Type B pancreatic cell (in vitro differentiated cells): ENCODE data around the gene RDH11. TPM values are rescaled to one million over a fixed set of nuclear protein-coding genes. Genes with fewer than 3 reads are reported as not detected.
"Not testable (repeated sequence)": the region's sequence is repeated elsewhere in the genome, so short reads cannot be mapped to it uniquely, and the experiment has no call there.

Experiments used
- DNase-seq: peaks from one replicate; pipeline ENCODE4 v3.0.0; 2021; ENCODE audit warnings: mixed read lengths; ENCODE audit not compliant: unreplicated experiment; ENCODE audit errors: extremely low spot score
- H3K27ac Mint-ChIP-seq: 2 replicates; pipeline ENCODE4 v1.8.0; 2021; ENCODE audit warnings: mild to moderate bottlenecking, mixed read lengths
- H3K27me3 Mint-ChIP-seq: 2 replicates; pipeline ENCODE4 v1.8.0; 2021; ENCODE audit warnings: mixed read lengths
- H3K36me3 Mint-ChIP-seq: 2 replicates; pipeline ENCODE4 v1.8.0; 2021; ENCODE audit warnings: mixed read lengths
- H3K4me1 Mint-ChIP-seq: one replicate; pipeline ENCODE4 v1.8.0; 2021; ENCODE audit warnings: mixed read lengths; ENCODE audit not compliant: unreplicated experiment
- H3K4me3 Mint-ChIP-seq: 2 replicates; pipeline ENCODE4 v1.8.0; 2021; ENCODE audit warnings: mild to moderate bottlenecking, mixed read lengths
- H3K9me3 Mint-ChIP-seq: 2 replicates; pipeline ENCODE4 v1.8.0; 2021; ENCODE audit warnings: mixed read lengths
- total RNA-seq: library from RNA; stranded (reverse); gene quantifications from 2 replicates; pipeline ENCODE4 v1.2.1, GENCODE V29; 2021; ENCODE audit warnings: low replicate concordance
- TF ChIP-seq, protein P1 (sequence below): fragments of 200-600 bp; sonication (generic); conservative IDR thresholded peaks from 2 replicates; pipeline ENCODE4 v1.5.0; 2021; ENCODE audit warnings: antibody characterized with exemption, mild to moderate bottlenecking

Gene RDH11
- total RNA-seq, 1 donor from 2014 or later, result 63.8 TPM

DNA sequence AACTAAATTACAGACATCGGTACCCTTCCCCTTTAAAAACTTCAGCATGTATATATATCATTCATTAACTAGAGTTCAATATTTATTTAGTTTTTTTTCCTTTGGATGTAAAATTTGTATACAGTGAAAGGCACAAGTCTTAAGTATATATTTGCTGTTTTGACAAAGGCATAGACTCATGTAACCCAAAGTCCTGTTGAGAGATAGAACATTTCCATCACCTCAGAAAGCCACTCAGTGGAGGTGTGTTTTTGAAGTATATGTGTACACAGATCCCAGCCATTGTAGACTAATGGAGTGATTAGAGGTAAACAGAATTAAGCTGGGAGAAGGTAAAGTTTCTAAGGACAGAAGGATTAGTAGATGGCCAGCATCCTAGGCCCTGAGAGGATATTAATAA is 21.5 kb upstream of the RDH11 start:
- peaks cover 7% of the 10 kb centered on the region for H3K27me3 Mint-ChIP-seq
- H3K9me3 Mint-ChIP-seq, result no peaks in the 10 kb centered on the region
- TF ChIP-seq, protein P1, sequence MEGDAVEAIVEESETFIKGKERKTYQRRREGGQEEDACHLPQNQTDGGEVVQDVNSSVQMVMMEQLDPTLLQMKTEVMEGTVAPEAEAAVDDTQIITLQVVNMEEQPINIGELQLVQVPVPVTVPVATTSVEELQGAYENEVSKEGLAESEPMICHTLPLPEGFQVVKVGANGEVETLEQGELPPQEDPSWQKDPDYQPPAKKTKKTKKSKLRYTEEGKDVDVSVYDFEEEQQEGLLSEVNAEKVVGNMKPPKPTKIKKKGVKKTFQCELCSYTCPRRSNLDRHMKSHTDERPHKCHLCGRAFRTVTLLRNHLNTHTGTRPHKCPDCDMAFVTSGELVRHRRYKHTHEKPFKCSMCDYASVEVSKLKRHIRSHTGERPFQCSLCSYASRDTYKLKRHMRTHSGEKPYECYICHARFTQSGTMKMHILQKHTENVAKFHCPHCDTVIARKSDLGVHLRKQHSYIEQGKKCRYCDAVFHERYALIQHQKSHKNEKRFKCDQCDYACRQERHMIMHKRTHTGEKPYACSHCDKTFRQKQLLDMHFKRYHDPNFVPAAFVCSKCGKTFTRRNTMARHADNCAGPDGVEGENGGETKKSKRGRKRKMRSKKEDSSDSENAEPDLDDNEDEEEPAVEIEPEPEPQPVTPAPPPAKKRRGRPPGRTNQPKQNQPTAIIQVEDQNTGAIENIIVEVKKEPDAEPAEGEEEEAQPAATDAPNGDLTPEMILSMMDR, result no peak
- no peak overlapping the region for H3K27ac Mint-ChIP-seq
- H3K4me3 Mint-ChIP-seq, result no peak overlapping the region
- DNase-seq, result no peak
- H3K36me3 Mint-ChIP-seq, result no peaks in the 10 kb centered on the region
- no peaks in the 10 kb centered on the region for H3K4me1 Mint-ChIP-seq

DNA sequence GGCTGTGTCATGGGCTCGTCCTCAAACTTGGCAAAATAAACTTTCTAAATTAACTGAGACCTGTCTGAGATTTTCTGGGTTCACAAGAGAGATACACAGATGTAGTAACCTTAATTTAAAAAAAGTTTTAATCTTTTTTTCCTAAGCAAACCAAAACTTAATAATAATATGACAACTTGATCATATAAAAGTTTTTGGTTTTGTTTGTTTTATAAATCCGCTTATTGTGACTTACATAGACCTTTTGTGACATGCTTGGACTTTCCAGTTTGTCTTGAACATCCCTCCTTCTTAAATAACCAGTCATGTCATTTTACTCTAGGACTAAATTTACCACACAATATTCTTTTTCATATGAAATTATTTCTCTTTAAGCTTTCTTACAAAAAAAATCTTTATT is 14.6 kb upstream of the RDH11 start:
- DNase-seq, result no peak
- TF ChIP-seq, protein P1, result no peak
- Mint-ChIP-seq H3K36me3 (no peaks in the 10 kb centered on the region), H3K4me3 (no peak overlapping the region), H3K4me1 (no peaks in the 10 kb centered on the region), H3K27ac (no peak overlapping the region), H3K9me3 (peaks cover 4% of the 10 kb centered on the region), H3K27me3 (no peaks in the 10 kb centered on the region)

DNA sequence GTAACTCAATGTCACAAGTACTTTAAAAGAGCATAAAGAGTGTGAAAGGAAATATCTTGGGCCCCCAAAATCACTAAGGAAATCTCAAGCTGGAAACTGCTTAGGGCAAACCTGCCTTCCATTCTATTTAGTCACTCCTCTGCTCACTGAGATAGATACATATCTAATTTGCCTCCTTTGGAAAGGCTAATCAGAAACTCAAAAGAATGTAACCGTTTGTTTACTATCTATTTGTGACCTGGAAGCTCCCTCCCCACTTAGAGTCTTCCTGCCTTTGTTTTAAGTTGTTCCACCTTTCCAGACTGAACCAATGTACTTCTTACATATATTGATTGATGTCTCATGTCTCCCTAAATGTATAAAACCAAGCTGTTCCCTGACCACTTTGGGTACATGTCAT is 14.2 kb upstream of the RDH11 start:
- not testable (repeated sequence) for H3K27ac Mint-ChIP-seq, H3K9me3 Mint-ChIP-seq, H3K36me3 Mint-ChIP-seq, H3K4me1 Mint-ChIP-seq, H3K4me3 Mint-ChIP-seq, H3K27me3 Mint-ChIP-seq, DNase-seq

DNA sequence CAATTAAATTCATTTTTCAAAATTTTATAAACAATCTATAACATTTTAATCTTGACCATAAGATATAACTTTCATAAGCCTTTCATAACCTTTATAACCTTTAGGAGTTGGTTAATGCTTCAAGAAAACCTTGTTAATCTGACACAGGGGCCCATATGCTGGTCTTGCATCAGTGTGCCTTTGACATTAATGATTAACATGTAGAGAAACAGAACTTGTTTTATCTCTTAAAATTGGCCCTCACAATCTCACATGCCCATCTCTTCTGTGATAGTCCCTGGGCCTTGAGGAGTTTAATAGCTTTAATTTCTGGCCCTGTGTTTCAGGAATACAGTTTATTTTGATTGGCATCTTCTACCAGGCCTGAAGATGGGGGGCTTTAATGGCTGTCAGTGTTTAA is 13.8 kb upstream of the RDH11 start:
- not testable (repeated sequence) for H3K4me1 Mint-ChIP-seq, H3K4me3 Mint-ChIP-seq, H3K36me3 Mint-ChIP-seq, H3K9me3 Mint-ChIP-seq, H3K27me3 Mint-ChIP-seq, DNase-seq, H3K27ac Mint-ChIP-seq

DNA sequence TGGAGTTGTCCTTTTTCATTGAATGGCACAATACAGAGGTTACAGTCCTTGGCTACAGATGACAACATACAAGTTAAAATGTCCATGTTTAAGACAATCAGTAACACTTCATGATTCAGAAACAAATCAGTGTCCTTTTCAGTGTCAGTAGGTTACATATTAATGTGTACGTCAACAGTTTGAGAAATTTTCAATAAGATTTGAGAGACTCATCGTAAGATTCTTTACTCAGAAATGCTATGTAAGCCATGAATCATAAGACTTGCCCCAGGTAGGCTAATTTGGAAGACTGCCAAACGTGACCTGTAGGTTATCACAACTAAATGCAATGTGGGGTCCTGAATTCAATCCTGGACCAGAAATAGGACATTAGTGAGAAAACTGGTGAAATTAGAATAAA is 9.6 kb upstream of the RDH11 start:
- no peak overlapping the region for H3K4me3 Mint-ChIP-seq
- no peaks in the 10 kb centered on the region for H3K36me3 Mint-ChIP-seq
- H3K9me3 Mint-ChIP-seq, result no peaks in the 10 kb centered on the region
- TF ChIP-seq, protein P1, result no peak
- no peak overlapping the region for H3K27ac Mint-ChIP-seq
- no peak for DNase-seq
- no peaks in the 10 kb centered on the region for H3K27me3 Mint-ChIP-seq
- peaks cover 7% of the 10 kb centered on the region for H3K4me1 Mint-ChIP-seq

DNA sequence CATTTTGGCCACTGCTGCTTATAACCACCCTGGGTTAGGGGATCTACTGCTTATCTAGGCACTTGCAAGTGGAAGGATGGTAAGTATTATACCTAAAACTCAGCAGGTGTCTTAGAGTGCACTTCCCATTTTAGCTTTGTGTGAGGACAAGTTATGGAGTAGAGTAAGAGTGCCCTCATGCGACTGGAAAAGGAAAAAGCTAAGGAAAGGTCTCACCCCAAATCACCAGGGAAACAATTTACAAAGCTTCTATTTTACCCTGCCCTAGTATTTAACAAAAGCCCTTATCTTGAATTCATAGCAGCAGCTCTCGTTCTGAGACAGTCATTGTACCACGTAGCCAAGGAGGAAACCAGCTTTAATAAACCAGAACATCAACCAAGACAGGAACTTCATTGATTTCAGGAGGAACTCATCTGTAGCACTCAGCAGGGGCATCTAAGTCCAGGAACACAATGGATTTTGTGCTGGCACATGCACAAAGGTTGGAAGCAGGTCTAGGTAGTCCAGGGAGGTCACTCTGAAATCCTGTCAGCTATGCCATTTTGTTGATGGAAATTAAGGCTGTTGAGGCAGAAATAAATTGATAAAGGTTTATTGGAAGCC is 9.0 kb upstream of the RDH11 start:
- no peak overlapping the region for H3K4me3 Mint-ChIP-seq
- no peak overlapping the region for H3K27ac Mint-ChIP-seq
- H3K27me3 Mint-ChIP-seq, result no peaks in the 10 kb centered on the region
- H3K36me3 Mint-ChIP-seq, result no peaks in the 10 kb centered on the region
- TF ChIP-seq, protein P1, result peak; percentile 83
- no peaks in the 10 kb centered on the region for H3K9me3 Mint-ChIP-seq
- H3K4me1 Mint-ChIP-seq, result peaks cover 7% of the 10 kb centered on the region
- DNase-seq, result no peak

DNA sequence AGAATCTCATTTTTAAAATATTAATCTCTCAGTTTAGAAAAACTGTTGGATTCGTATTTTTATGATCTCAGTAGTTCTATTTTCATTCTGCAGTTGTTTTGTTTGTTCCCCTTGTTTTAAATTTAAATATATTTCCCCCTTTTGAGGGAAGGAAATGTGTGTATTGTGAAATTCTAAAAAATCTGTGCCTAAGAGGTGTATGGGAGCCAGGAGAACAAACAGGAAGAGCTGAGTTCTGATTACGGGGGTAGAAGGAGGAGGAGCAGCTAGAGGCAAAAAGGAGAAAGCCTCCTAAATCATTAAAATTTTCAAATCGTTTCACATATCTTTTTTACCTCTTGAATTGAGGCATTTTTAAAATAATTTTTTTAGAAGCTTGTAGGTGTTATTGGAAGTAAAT is 8.4 kb upstream of the RDH11 start:
- DNase-seq, result no peak
- Mint-ChIP-seq H3K4me1 (peaks cover 7% of the 10 kb centered on the region), H3K9me3 (no peaks in the 10 kb centered on the region), H3K36me3 (no peaks in the 10 kb centered on the region), H3K4me3 (no peak overlapping the region), H3K27me3 (no peaks in the 10 kb centered on the region), H3K27ac (no peak overlapping the region)
- TF ChIP-seq, protein P1, result no peak

DNA sequence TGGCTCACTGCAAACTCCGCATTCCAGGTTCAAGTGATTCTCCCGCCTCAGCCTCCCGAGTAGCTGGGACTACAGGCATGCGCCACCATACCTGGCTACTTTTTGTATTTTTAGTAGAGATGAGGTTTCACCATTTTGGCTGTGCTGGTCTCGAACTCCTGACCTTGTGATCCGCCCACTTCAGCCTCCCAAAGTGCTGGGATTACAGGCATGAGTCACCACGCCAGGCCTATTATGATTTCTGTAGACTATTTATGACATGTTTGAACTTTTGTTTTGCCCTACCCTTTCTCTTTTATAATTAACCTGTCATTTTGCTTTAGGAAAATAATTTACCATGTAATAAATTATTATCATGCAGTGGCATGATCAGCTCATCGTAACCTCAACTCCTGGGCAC is 5.9 kb upstream of the RDH11 start, which contains the start of gene RDH12:
Gene RDH12 (plus strand): TSS at position 395 of the 400 bp plus-strand sequence. CDS start 20,757 bp downstream, outside the sequence.
- H3K36me3 Mint-ChIP-seq, H3K4me3 Mint-ChIP-seq, DNase-seq, H3K27me3 Mint-ChIP-seq, H3K9me3 Mint-ChIP-seq, H3K4me1 Mint-ChIP-seq, H3K27ac Mint-ChIP-seq: not testable (repeated sequence)
